Heart left ventricle (tissue), 13 donors: ENCODE data around the gene SLCO3A1.
A peak's percentile ranks its signal among the peaks of the same experiment; 100 is the strongest.

ENCODE experiments used
- POLR2A ChIP-seq, 2 donors: fragments of 450-650 bp; IDR thresholded peaks; one replicate each; pipeline ENCODE4 v1.6.1; 2017; ENCODE audit warnings: antibody characterized with exemption in 2 of 2, mild to moderate bottlenecking in 2 of 2, moderate library complexity in 2 of 2
- TF ChIP-seq, protein P1 (sequence below), 12 donors: fragments of 200-600 bp; sonication (generic) in 4 of 12; IDR thresholded peaks; one replicate each; pipeline versions ENCODE4 v1.5.0 to v1.8.0; 2018 to 2022; ENCODE audit warnings: antibody characterized with exemption in 12 of 12, mild to moderate bottlenecking in 5 of 12
- donor health status: ischemic (EF 13 %, LVEDD 7.1; RV severe dilation, severe dysfunction).
- donor health status: DM: no; HTN: yes; CAD: no.
- donor health status: DM: no; HTN: no; CAD: no.
- donor health status: ischemic (EF 25% LVEDD 6.9; RV normal size, moderate dysfunction).
- donor health status: ischemic (EF 25% LVEDD 5.7; RV mildly dilated, moderate dysfunction).
- donor health status: ischemic (EF 35%, LVEDD 5.7; RV mildly dilated, moderate dysfunction).
- donor health status: nonischemic (EF 11% LVEDD 7.7; RV severe dilation, severe dysfunction).
- donor health status: DM: yes; HTN: yes; CAD: no.
- donor health status: PGD.
- donor health status: ischemic (EF 29% LVEDD 5.4; RV normal size, mild dysfunction).
- donor health status: nonischemic (EF 23%, LVEDD 6.1; RV moderate dilation, normal function).

DNA sequence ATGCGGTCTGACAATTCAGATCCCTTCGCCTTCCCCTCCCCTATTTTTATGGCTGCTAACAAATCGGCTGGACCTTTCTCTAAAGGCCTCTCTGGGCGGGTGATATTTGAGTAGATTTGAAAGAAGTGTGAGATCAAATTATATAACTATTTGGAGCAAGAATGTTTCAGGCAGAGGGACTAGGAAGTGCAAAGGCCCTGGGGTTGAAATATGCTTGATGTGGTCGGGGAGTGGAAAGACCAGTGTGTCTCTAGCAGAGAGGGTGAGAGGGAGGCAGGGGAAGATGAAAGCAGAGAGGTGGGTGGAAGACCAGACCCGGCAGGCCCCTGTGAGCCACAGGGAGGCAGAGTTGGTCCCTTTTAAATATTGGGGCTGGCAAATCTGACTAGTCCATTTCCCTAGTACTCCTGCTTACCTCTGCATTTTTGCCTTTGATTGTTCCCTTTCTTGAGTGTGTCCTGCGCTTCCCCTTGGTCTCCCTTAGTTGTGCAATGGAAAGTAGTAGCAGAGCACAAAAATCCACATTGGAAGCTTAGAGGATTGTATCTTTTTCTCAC is 32.3 kb downstream of the SLCO3A1 start:
- TF ChIP-seq, protein P1, sequence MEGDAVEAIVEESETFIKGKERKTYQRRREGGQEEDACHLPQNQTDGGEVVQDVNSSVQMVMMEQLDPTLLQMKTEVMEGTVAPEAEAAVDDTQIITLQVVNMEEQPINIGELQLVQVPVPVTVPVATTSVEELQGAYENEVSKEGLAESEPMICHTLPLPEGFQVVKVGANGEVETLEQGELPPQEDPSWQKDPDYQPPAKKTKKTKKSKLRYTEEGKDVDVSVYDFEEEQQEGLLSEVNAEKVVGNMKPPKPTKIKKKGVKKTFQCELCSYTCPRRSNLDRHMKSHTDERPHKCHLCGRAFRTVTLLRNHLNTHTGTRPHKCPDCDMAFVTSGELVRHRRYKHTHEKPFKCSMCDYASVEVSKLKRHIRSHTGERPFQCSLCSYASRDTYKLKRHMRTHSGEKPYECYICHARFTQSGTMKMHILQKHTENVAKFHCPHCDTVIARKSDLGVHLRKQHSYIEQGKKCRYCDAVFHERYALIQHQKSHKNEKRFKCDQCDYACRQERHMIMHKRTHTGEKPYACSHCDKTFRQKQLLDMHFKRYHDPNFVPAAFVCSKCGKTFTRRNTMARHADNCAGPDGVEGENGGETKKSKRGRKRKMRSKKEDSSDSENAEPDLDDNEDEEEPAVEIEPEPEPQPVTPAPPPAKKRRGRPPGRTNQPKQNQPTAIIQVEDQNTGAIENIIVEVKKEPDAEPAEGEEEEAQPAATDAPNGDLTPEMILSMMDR (IDR thresholded peaks at IDR 0.05) = peak in 8 of 12 donors; percentile 14 to 42 (median 26)
- TF ChIP-seq POLR2A (IDR thresholded peaks at IDR 0.05) = no peak
